Cortex of kidney (tissue), 1 donor: ENCODE measurements around the gene TRAF2.
A peak's percentile ranks its signal among the peaks of the same experiment; 100 is the strongest.

Experiments used
- DNase-seq: peaks from one replicate; lab custom pipeline; 2025; lab: John Stamatoyannopoulos, UW

Gene TRAF2

GRCh38 chr9:136949817-136950655, 63.7 kb downstream of the TRAF2 start:
- DNase-seq = peak; percentile 76

- DNase-seq = no peak
Measured at GRCh38 chr9:136950656-136951276, 64.5 kb downstream of the TRAF2 start.

- DNase-seq = no peak
Measured at GRCh38 chr9:136951541-136952320, 65.4 kb downstream of the TRAF2 start, which contains the start of gene LCN12. TSS of gene LCN12 (plus strand) at chr9:136952273. CDS start at chr9:136952328, 55 bp downstream.

GRCh38 chr9:136952321-136952850, 66.1 kb downstream of the TRAF2 start:
- DNase-seq = no peak

GRCh38 chr9:136952876-136953770, 66.8 kb downstream of the TRAF2 start:
- no peak for DNase-seq

- no peak for DNase-seq
Measured at GRCh38 chr9:136953771-136954269, 67.5 kb downstream of the TRAF2 start.

GRCh38 chr9:136954270-136955083, 68.2 kb downstream of the TRAF2 start:
- DNase-seq = no peak

- DNase-seq = no peak
Measured at GRCh38 chr9:136955202-136955942, 69.1 kb downstream of the TRAF2 start.

- no peak for DNase-seq
Measured at GRCh38 chr9:136955943-136956335, 69.6 kb downstream of the TRAF2 start.

GRCh38 chr9:136956604-136957003, 70.3 kb downstream of the TRAF2 start:
- no peak for DNase-seq

- no peak for DNase-seq
Measured at GRCh38 chr9:136957461-136957860, 71.1 kb downstream of the TRAF2 start.

GRCh38 chr9:136957901-136958300, 71.6 kb downstream of the TRAF2 start:
- no peak for DNase-seq

GRCh38 chr9:136958473-136958872, 72.2 kb downstream of the TRAF2 start:
- no peak for DNase-seq

- no peak for DNase-seq
Measured at GRCh38 chr9:136958898-136959850, 72.9 kb downstream of the TRAF2 start.

GRCh38 chr9:136960212-136960937, 74.1 kb downstream of the TRAF2 start:
- DNase-seq = no peak

- DNase-seq = no peak
Measured at GRCh38 chr9:136960938-136961275, 74.6 kb downstream of the TRAF2 start.

GRCh38 chr9:136961279-136962065, 75.2 kb downstream of the TRAF2 start:
- no peak for DNase-seq
